ENCODE measurements around the gene SPG7.

- TF ChIP-seq CTCF (IDR thresholded peaks at IDR 0.05) (no peak), POLR2A (IDR thresholded peaks at IDR 0.05) (no peak)
Observed at GRCh38 chr16:89512453-89512852, 4.2 kb downstream of the SPG7 start.
